UCSD-AML1 (cell line): ENCODE results near the gene GRID1.
"Not testable (repeated sequence)": the region's sequence is repeated elsewhere in the genome, so short reads cannot be mapped to it uniquely, and the experiment has no call there.

ENCODE experiments used
- DNase-seq: peaks from one replicate; lab custom pipeline; 2025; ENCODE audit not compliant: unreplicated experiment; lab: John Stamatoyannopoulos, UW

The GRID1 gene

DNA sequence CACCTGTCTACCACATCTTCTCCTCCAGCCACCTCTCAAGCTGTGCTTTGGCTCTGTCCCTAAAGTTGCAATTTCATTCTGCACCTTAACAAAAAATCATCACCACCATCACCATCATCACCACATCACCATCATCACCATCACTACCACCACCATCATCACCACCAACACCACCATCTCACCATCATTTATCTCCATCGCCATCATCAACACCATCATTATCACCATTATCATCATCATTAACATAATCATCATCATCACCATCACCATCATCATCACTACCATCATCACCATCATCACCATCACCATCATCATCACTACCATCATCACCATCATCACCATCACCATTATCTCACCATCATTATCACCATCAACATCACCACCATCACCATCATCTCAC lies 245.4 kb downstream of the GRID1 start:
- DNase-seq, result no peak

DNA sequence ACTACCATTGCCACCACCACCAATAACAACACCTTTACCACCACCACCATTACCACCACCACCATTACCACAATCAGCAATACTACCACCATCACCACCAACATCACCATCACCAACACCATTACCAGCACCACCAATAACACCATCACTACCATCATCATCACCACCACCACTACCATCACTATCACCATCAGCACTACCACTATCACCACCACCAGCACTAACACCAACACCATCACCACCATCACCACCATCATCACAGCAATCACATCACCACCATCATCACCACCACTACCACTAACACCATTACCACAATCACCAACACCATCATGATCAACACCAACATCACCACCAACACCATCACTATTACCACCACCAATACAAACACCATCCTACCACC lies 249.5 kb downstream of the GRID1 start:
- DNase-seq, result no peak

DNA sequence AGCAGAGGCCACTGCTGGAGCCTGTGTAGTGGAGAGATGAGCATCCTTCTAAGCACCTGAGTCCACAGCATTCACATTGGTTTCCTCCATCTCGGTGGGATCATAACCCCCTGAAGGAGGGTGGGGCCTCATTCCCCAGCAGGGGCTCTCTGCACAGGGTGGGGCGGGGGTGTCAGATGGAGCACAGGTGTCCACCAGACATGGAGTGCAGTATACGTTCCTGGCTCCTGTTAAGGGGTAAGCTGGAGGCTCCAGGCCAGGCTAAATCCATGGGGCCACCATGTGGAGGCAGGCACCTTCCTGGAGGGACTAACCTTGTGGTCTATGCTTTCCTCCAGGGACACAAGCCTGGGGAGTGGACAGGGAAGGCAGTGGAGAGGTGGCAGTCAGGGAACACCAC lies 252.6 kb downstream of the GRID1 start:
- no peak for DNase-seq

DNA sequence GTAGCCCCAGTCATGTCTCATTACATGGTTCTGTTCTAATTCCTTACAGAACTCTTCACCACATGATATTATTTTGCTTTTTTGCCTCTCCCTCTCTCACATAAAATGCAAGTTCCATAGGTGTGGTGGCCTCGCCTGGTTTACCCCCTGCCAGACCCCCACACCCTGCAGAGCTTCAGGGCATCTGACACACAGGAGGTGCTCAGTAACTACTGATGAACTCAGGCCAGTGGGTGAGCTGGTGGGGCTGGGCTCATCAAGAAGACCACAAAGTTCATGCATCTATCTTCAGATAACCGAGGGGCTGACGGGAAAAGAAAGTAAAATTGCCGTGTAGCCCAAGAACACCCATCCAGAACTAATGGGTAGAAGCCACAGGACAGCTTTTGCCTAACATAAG lies 253.1 kb downstream of the GRID1 start:
- no peak for DNase-seq

DNA sequence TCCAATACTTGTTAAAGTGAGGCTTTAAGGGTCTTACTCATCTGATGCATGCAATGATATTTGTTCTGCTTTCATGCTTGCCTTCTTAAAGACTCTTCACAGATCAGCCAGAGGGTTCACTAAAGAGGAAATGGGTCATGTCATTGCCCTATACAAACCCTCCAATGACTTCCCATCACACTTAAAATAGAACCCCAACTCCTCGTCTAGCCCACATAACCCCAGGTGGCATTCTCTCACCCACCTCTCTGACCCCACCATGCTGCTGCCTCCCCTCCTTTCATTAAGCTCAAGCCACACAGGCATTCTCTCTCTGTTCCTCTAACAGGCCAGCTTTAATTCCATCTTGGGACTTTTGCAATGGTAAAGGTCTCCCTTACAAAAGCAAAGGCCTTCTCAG lies 253.6 kb downstream of the GRID1 start:
- DNase-seq, result no peak

DNA sequence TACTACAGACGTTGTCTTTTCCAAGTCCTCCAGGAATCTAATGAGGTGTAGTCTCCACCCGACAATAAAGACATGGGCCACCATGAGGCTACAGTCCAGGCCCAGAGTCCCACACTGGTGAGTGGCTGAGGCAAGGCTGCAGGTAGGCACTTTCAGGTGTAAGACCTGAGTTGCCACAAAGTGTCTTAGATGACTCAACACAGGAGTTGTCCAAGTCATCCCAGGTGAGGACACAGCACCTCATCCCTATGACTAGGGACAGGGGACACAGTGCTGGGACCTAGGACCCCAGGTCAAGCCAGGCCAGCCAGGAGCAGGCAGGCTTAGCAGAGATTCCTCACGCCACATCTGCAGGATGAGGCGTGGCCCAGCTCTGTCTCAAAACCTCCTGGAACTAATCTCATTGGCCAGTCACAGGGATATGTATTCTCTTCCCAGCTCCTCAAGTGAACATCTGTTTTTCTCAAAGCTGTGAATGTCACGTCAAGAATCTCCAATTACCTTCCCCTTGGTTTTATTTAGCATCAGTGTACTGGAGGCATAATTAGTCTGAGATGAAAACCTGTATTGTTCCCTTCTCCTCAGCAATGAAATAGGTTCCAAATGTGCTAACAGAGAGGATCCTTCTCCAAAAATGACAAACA lies 254.6 kb downstream of the GRID1 start:
- DNase-seq, result no peak

DNA sequence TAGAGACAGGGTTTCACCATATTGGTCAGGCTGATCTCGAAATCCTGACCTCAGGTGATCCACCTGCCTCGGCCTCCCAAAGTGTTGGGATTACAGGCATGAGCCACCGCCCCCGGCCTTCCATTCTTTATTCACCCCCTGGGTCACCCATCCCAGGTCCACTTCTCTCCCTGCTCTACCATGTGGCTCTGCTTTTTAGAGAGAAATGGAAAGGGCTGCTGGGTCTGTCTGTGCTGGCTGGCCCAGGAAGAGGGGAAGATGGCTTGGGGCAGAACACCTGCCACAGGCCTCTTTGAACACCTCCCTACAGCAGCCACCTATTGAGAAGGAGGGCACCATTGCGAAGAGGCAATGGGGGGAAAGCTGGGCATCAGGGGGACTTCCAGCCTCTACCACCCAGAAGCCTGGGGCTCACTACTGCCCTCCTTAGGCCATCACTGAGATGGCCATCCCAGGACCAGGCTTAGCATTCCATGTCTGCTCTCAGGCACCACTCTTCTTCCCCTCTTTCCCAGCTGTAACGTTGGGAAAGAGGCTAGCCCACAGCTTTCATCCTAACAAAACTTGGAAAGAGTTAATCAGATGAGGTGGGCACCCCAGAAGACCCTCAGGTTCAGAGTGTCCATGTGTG lies 256.3 kb downstream of the GRID1 start:
- no peak for DNase-seq

DNA sequence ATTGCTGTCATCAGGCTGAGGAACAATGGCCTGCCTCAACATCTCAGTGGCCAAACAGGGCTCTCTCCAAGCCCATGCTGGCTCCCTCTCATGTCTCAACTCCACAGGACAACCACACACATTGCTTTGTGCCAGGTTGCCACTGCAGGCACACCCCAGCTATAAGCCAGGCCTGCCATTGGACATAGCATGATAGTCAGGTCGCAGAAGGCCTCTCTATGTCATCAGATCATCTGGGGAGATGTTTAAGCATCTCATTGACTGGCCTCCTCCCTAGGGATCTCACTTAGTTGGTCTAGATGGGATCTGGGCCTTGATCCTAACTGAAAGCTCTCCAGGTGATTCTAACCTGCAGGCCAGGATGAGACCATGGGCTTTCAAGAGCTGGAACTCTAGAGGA lies 257.2 kb downstream of the GRID1 start:
- DNase-seq, result no peak

DNA sequence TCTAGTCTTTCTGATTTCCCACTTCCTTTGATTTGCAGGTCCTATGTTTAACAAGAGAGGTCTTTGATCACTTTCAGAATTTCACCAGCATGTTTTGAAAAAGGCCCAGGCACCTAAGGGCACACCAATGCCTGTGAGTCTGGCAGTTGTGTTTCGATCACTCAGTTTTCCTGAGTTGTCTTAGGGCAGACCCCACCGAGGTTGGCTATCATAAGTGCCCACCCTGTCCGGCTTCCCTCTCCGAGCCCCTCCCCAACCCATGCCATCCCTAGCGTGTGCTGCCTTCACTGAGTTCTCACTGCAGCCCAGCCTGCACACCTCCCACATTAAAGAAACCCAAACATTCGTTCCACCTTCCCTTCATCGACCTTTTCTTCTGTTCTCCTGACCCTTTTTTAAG lies 257.9 kb downstream of the GRID1 start:
- DNase-seq, result no peak

DNA sequence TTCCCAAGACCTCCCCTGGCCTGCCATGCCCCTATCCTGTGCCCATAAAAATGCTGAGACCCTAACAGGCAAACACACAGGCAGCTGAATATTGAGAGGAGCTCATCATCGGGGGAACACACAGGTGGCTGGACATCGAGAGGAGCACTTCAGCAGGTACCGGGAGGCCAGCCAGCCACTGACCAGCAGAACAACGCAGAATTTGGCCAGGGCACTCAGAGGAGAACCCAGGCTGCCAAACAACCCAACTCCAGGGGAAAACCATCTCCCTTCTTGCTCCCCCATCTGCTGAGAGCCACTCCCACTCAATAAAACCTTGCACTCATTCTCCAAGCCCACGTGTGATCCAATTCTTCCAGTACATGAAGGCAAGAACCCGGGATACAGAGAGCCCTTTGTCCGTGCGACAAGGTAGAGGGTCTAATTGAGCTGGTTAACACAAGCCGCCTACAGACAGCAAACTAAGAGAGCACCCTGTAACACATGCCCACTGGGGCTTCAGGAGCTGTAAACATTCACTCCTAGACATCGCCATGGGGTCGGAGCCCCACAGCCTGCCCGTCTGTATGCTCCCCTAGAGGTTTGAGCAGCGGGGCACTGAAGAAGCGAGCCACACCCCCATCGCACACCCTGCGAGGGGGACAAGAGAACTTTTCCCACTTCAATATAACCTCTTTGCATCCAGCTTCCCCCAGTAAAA lies 258.8 kb downstream of the GRID1 start:
- not testable (repeated sequence) for DNase-seq

DNA sequence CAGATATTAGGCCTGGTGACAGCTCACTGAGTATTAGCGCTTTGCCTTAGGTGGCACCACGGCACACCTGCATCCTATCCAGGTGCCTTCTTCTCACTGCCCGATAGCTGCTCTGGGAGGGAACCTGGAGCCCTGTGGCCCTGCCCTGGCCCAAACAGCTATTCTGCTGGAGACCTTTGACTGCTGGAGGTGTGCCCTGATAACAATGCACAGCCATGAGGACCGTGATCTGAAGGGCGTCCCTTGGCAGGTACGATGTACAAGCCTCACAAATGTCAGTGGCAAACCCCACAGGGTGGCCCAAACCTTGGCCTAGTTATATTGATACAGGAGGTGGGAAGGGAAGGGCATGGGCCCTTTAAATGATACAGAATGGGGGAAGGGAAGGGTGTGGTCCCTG lies 259.5 kb downstream of the GRID1 start:
- DNase-seq, result no peak

DNA sequence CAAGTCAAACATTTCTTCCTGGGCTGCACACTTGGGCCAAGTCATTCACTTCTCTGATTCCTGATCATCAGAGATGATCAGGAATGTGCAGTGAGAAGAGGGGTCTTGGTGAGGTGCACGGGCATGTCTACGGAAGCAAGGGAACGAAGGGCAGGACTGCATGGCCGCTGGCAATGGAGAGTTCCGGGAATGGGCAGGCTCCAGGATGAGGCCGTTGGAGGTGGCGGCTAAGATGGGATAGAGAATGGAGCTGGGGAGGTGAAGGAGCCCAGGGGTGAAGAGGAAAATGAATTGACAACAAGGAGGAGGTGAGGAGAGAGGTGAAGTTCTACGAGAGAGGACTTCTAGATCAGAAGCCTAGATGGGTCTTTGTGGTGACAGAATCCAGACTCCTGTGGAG lies 260.0 kb downstream of the GRID1 start:
- DNase-seq, result no peak

DNA sequence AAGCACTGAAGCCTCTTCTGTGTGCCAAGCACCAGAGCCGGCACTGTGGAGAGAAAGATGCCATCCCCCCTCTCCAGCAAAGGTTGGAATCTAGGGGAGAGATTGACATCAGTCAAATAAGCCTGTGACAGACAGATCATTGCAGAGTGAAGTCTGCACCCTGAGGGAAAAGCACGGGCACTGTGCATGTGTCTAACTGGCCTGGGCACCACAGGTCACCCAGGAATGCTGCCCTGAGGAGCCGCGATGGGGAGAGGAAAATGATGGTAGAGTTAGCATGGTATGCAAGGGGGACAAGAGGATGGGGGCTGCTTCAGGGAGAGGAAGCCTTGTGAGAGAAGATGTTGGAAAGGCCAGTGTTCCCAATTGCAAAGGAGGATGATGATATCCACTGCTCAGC lies 261.0 kb downstream of the GRID1 start:
- no peak for DNase-seq

DNA sequence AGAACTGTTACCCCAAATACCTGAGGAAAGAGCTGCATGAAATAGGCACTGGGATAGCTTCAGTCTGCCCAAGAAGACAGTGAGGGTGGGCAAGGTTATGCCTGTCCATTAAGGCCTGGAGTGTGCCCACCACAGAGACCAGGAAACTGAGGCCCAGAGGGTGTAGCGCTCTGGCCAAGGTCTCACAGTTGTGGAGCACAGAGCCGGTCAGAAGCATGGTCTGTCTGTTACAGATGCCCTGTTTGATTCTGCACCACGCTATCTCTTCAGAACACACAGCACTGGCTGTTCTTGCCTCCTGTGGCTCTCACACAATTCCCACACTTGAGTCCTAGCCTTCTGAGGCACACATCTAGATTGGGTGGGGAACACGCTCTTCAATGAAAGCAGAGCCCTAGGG lies 261.4 kb downstream of the GRID1 start:
- no peak for DNase-seq

DNA sequence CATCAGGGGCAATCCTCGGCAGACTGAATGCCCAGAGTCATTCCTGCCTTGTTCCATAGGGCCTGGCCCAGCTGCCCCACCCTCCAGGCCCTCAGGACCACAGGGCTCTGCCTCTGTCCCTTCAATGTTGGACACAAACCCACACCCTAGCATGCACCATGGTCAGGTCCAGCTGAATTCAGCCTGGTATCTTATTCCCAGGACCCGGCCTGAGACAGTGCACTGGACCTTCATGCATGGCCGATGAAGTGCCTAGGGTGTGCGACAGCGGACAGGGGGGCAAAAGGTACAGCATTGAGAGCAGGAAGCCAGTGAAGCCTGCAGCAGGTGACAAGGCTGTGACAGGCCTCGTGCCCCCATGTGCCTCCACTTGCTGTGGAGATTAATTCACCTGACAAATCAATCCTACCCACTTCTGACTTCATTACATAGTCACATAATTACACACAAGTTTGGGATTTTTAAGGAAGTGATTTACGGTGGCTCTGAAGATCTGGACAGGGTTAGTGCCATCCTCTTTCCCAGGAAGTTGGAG lies 261.9 kb downstream of the GRID1 start:
- no peak for DNase-seq

DNA sequence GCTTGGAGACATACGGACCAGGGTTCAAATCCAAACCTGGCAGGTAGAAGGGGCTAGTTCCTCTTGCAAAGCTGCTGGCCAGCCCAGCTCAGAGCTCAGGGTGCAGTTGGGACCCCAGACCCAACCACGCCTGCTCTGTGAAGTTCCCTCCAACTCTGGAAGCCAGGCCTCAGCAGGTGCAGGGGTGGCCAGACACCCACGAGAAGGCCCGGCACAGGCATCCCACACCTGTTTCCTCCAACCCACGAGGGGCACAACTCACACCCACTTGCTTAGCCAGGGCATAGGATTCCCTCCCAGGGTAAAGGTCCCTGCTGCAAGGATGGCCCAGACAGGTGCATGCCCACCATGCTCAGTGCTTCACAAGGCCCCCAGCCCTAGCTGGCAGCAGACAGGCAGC lies 262.4 kb downstream of the GRID1 start:
- DNase-seq, result no peak

DNA sequence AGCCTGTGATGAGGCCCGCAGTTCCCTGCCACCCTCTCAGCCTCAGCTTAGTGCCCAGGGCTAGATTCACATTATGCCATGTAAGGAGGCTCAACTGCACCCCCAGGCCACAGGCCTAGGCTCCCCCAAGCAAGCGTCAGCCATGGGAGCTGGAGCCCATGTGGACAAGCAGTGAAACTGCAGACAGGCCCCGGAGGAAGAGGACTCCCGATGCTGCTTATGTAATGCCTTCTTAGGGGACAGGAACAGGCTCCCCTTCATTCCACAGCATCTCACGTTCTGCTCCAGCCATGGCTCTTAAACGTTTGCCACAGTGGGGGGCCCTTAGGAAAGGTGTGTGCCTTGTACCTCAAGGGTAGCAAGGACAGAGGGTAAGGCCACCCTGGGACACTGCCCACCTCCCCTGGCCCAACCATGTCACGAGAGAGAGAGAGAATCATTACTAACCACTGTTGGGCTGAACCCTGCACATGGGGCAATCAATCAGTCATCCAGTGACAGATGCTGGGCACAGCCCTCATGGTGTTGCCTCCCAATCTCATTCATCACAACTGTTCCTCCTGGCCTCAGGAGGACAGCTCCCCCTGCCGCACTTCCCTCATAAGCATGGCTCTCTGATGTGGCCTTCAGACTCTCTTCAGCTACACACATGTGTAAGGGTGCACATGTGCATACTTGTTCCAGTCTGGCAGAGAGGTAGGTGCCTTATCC lies 263.0 kb downstream of the GRID1 start:
- no peak for DNase-seq

DNA sequence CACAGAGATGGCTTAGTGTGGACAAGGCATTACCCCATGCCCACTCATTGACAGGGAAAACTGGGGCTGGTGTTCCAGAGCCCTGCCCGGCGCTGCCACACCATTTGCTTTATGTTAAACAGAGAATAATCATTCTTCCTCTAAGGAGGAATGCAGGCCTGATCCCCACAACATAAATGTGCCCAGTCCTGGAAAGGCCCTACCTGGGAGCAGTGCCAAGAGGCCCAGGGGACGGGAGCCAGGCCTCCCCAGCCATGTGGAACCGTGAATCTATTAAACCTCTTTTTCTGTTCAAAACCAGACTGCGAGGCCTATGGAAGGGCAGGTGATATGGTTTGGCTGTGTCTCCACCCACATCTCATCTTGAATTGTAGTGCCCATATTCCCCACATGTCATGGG lies 264.1 kb downstream of the GRID1 start:
- no peak for DNase-seq

DNA sequence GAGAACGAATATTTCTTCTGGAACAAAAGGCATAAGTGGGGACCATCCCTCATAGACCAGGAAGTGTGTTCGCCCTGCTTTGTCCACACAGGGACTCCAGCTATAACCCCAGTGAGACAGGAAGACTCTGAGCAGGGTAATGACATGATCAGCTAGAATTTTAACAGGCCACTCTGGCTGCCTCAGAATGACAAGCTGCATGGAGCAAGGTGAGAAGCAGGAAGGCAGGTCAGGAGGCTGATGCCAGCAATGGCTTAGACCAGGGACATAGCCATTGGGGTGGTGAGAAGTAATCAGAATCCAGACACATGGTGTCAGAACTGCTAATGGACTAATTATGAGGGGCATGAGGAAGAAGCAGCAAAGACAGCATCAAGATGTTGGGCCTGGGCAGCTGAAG lies 264.6 kb downstream of the GRID1 start:
- DNase-seq, result no peak

DNA sequence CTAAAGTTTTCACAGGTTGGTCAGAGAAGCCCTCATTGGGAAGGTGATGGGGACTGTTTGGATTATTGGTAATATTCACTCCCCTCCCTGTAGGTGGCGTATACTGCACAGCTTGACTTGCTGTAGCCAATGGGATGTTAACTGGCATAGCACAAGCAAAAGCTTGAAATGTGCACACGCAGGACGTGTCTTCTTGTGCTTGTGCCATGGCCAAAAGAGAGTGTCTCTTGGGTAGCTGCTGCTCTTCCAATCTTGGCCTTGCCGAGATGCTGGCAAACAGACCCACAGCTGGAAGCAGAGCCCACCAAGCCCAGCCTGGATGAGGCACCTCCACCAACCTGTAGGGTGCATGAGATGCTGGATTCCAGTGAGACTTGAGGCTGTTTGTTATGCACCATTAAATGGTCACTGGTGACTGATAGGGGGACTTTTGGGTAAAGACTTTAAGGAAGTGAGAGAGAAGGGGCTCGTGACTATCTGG lies 266.0 kb downstream of the GRID1 start:
- no peak for DNase-seq

DNA sequence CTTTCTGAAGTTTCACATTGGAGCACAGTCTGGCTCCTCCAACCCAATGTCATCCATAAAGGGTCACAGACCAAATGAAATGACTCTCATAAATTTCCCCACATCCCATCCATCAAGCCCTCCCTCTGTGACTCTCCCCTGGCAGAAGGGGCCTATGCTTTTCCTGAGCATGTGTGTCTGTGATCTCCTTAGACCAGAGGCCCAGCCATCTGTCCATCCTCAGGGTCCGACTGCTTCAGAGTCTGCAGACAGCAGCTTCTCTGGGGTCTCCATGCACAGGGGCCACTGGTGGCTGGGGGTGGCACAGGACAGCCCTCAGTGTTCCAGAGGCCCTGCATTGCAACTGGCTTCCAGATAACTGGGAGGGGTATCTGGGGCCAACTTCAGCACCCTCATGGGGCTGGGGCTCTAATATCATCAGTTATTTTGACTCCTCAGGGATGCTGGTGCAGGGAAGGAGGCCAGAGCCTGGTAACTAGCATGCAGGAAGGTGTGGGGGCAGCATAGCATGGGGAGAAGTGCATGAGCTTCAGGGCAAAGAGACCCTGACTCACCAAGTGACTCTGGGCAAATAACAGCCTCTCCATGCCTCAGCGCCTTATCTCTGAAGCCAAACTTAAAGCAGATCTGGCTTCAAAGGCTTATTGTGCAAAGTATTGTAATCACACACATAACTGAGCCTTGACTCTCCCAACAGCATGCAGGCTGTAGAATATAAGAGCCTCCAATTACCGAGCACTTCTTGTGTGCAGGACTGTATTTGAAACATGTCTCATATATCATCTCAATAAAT lies 266.9 kb downstream of the GRID1 start:
- DNase-seq, result no peak
